Stimulated activated naive B cell treated with anti-CD40 and anti-IgM and Interleukin-4, amounts not matched to agents 10 μg/mL and 1 μg/mL and 100 μg/mL, for 72 hours (primary cell): ENCODE data around the gene AHI1.
"Not testable (repeated sequence)": the region's sequence is repeated elsewhere in the genome, so short reads cannot be mapped to it uniquely, and the experiment has no call there.

Source experiments
- ATAC-seq, 2 donors: fragments of 150-1000 bp; cut with Tn5 transposase; replicated peaks; 2 replicates each; pipeline ENCODE4 v1.10.0; 2021; ENCODE audit warnings: moderate library complexity in 1 of 2
- DNase-seq: peaks from one replicate; pipeline ENCODE4 v3.0.0; 2021
- H3K27ac Mint-ChIP-seq: one replicate; pipeline ENCODE4 v1.8.0; 2022; ENCODE audit warnings: mild to moderate bottlenecking, mixed read lengths
- H3K27me3 Mint-ChIP-seq, 2 donors: one replicate each; pipeline ENCODE4 v1.8.0; 2022; ENCODE audit warnings: mixed read lengths in 2 of 2
- H3K36me3 Mint-ChIP-seq, 2 donors: one replicate each; pipeline ENCODE4 v1.8.0; 2022; ENCODE audit warnings: mixed read lengths in 2 of 2, mild to moderate bottlenecking in 1 of 2
- H3K4me1 Mint-ChIP-seq, 2 donors: one replicate each; pipeline ENCODE4 v1.8.0; 2022; ENCODE audit warnings: mixed read lengths in 2 of 2, mild to moderate bottlenecking in 1 of 2
- H3K4me3 Mint-ChIP-seq, 2 donors: one replicate each; pipeline ENCODE4 v1.8.0; 2022; ENCODE audit warnings: mild to moderate bottlenecking in 2 of 2, mixed read lengths in 2 of 2, moderate library complexity in 1 of 2
- H3K9me3 Mint-ChIP-seq, 2 donors: one replicate each; pipeline ENCODE4 v1.8.0; 2022; ENCODE audit warnings: mixed read lengths in 2 of 2, mild to moderate bottlenecking in 1 of 2

AHI1 gene

GRCh38 chr6:135496800-135497411 is 634 bp downstream of the AHI1 start:
- no peak for DNase-seq
- Mint-ChIP-seq H3K27ac (no peak overlapping the region), H3K4me3 (no peak overlapping the region), H3K27me3 (no peaks in the 10 kb centered on the region), H3K36me3 (peaks cover 20 to 22% of the 10 kb centered on the region in 2 donors), H3K9me3 (no peaks in the 10 kb centered on the region), H3K4me1 (peaks cover 0 to 18% of the 10 kb centered on the region in 2 donors)
- no peak for ATAC-seq

DNA sequence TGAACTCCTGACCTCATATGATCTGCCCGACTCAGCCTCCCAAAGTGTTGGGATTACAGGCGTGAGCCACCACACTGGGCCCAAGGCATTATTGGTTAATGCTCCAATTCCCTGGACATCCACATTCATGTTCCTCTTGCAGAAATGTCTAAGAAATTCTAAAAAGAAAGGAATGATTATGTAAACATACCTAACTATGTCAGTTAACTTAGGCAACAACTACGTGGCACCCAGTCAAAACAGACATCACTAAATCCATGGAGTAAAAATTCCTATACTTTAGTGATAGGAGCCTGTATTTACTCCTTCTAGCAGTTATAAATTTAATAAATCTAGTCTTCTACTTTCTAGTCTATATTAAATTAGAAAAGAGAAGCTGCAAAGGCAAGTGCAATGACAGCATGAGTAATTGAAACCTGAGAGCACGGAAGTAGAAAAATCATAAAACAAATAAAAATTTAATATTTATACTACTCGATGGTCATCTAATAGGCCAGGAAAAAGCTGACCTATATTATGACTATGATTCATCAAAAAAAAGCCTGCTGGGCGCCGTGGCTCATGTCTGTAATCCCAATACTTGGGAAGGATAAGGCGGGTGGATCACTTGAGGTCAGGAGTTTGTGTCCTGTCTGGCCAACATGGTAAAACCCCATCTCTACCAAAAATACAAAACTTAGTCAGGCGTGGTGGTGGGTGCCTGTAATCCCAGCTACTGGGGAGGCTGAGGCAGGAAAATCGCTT is 4.2 kb downstream of the AHI1 start:
- Mint-ChIP-seq H3K4me1 (peaks cover 0 to 18% of the 10 kb centered on the region in 2 donors), H3K27ac (no peak overlapping the region), H3K27me3 (no peaks in the 10 kb centered on the region), H3K9me3 (no peaks in the 10 kb centered on the region), H3K4me3 (no peak overlapping the region), H3K36me3 (peaks cover 41 to 54% of the 10 kb centered on the region in 2 donors)
- ATAC-seq = no peak
- DNase-seq = no peak

DNA sequence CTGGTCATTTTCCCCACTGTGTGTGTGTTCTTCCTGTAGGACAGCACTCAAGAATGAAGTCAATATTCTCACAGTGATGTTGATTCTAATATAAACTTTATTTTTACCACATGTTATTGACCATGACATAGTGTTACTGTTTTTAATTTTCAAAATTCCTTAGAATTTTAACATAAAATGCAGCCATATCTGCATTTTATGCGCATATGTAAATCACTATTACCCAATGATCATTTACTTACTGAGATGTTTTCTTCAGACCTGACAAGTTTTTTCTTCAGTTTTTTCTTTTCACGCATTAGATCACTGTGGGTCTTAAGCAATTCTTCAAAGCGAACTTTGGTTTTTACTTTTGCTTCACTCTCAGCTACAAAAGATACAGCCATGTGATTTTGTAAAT is 7.2 kb downstream of the AHI1 start:
- Mint-ChIP-seq H3K4me3 (no peak overlapping the region), H3K4me1 (peaks cover 0 to 2% of the 10 kb centered on the region in 2 donors), H3K9me3 (no peaks in the 10 kb centered on the region), H3K27me3 (no peaks in the 10 kb centered on the region), H3K27ac (no peak overlapping the region), H3K36me3 (peaks cover 47 to 69% of the 10 kb centered on the region in 2 donors)
- no peak for DNase-seq
- no peak for ATAC-seq

GRCh38 chr6:135488023-135488422 is 9.5 kb downstream of the AHI1 start:
- DNase-seq (no peak), ATAC-seq (no peak)
- no peaks in the 10 kb centered on the region for H3K4me1 Mint-ChIP-seq
- H3K36me3 Mint-ChIP-seq = peaks cover 43 to 66% of the 10 kb centered on the region in 2 donors
- H3K27me3 Mint-ChIP-seq = no peaks in the 10 kb centered on the region
- no peak overlapping the region for H3K4me3 Mint-ChIP-seq
- peaks cover 5% of the 10 kb centered on the region in 2 donors for H3K9me3 Mint-ChIP-seq
- H3K27ac Mint-ChIP-seq = no peak overlapping the region

DNA sequence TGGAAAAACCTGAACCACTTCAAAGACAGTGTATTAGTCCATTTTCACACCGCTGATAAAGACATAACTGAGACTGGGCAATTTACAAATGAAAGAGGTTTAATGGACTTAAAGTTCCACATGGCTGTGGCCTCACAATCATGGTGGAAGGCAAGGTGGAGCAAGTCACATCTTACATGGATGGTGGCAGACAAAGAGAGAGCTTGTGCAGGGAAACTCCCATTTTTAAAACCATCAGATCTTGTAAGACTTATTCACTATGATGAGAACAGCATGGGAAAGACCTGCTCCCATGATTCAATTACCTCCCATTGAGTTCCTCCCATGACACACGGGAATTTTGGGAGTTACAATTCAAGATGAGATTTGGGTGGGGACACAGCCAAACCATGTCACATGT is 13.6 kb downstream of the AHI1 start:
- Mint-ChIP-seq H3K36me3 (peaks cover 48 to 68% of the 10 kb centered on the region in 2 donors), H3K9me3 (peaks cover 21 to 23% of the 10 kb centered on the region in 2 donors)
- H3K27ac Mint-ChIP-seq, H3K4me1 Mint-ChIP-seq, H3K4me3 Mint-ChIP-seq, H3K27me3 Mint-ChIP-seq, ATAC-seq, DNase-seq: not testable (repeated sequence)

GRCh38 chr6:135481783-135482369 is 15.7 kb downstream of the AHI1 start:
- DNase-seq = no peak
- Mint-ChIP-seq H3K27ac (no peak overlapping the region), H3K9me3 (peaks cover 30 to 31% of the 10 kb centered on the region in 2 donors), H3K4me3 (no peak overlapping the region), H3K4me1 (no peaks in the 10 kb centered on the region), H3K27me3 (no peaks in the 10 kb centered on the region), H3K36me3 (peaks cover 57 to 74% of the 10 kb centered on the region in 2 donors)
- ATAC-seq = no peak

GRCh38 chr6:135479601-135480000 is 17.9 kb downstream of the AHI1 start:
- peaks cover 30 to 31% of the 10 kb centered on the region in 2 donors for H3K9me3 Mint-ChIP-seq
- H3K36me3 Mint-ChIP-seq = peaks cover 55 to 68% of the 10 kb centered on the region in 2 donors
- DNase-seq = no peak
- no peaks in the 10 kb centered on the region for H3K4me1 Mint-ChIP-seq
- no peak for ATAC-seq
- no peaks in the 10 kb centered on the region for H3K27me3 Mint-ChIP-seq
- no peak overlapping the region for H3K4me3 Mint-ChIP-seq
- H3K27ac Mint-ChIP-seq = no peak overlapping the region

GRCh38 chr6:135478626-135479025 is 18.9 kb downstream of the AHI1 start:
- Mint-ChIP-seq H3K4me1 (no peaks in the 10 kb centered on the region), H3K4me3 (no peak overlapping the region), H3K27ac (no peak overlapping the region), H3K9me3 (peaks cover 26 to 27% of the 10 kb centered on the region in 2 donors), H3K27me3 (no peaks in the 10 kb centered on the region), H3K36me3 (peaks cover 50 to 60% of the 10 kb centered on the region in 2 donors)
- no peak for ATAC-seq
- DNase-seq = no peak

GRCh38 chr6:135475292-135475886 is 22.2 kb downstream of the AHI1 start:
- no peak for ATAC-seq
- H3K27ac Mint-ChIP-seq = no peak overlapping the region
- H3K9me3 Mint-ChIP-seq = peaks cover 20 to 24% of the 10 kb centered on the region in 2 donors

DNA sequence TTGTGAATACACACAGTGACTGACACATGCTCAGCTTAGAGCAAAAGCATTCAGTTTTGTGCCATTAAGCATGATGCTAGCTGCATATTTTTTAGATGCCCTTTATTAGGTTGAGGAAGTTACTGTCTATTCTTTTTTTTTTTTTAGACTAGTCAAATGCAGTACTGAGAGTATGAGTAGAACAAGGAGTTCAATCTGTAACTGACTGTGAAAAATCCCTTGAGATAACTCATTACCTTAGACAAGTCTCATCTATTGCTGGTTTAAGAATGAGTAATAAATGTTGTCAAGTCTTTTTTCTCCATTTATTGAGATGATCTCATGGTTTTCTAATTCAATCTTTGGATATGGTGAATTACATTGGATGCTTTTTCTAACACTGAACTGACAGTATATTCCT is 23.2 kb downstream of the AHI1 start:
- Mint-ChIP-seq H3K36me3 (peaks cover 36 to 43% of the 10 kb centered on the region in 2 donors), H3K4me3 (no peak overlapping the region), H3K9me3 (peaks cover 15 to 16% of the 10 kb centered on the region in 2 donors), H3K27me3 (peaks cover 4 to 6% of the 10 kb centered on the region in 2 donors), H3K4me1 (no peaks in the 10 kb centered on the region), H3K27ac (no peak overlapping the region)
- DNase-seq (no peak), ATAC-seq (peak; percentile 59 to 70)

More at GRCh38 chr6:135475292-135475886, 22.2 kb downstream of the AHI1 start:
- no peak for DNase-seq
- H3K4me3 Mint-ChIP-seq = no peak overlapping the region
- peaks cover 0 to 4% of the 10 kb centered on the region in 2 donors for H3K27me3 Mint-ChIP-seq
- no peaks in the 10 kb centered on the region for H3K4me1 Mint-ChIP-seq
- peaks cover 43 to 52% of the 10 kb centered on the region in 2 donors for H3K36me3 Mint-ChIP-seq

- DNase-seq (no peak), ATAC-seq (no peak)
- Mint-ChIP-seq H3K36me3 (peaks cover 37 to 50% of the 10 kb centered on the region in 2 donors), H3K9me3 (peaks cover 3 to 4% of the 10 kb centered on the region in 2 donors), H3K4me1 (peaks cover 15 to 24% of the 10 kb centered on the region in 2 donors), H3K4me3 (peak overlapping the region; percentile 1 to 10), H3K27ac (no peak overlapping the region), H3K27me3 (peaks cover 4 to 8% of the 10 kb centered on the region in 2 donors)
Measured at GRCh38 chr6:135465903-135466302, 31.6 kb downstream of the AHI1 start.

- peaks cover 0 to under 1% of the 10 kb centered on the region in 2 donors for H3K9me3 Mint-ChIP-seq
- H3K4me1 Mint-ChIP-seq = peaks cover 15 to 24% of the 10 kb centered on the region in 2 donors
- H3K4me3 Mint-ChIP-seq = no peak overlapping the region
- H3K36me3 Mint-ChIP-seq = peaks cover 36 to 47% of the 10 kb centered on the region in 2 donors
- H3K27me3 Mint-ChIP-seq = peaks cover 0 to 8% of the 10 kb centered on the region in 2 donors
- no peak overlapping the region for H3K27ac Mint-ChIP-seq
- peak; percentile 66 to 78 for ATAC-seq
- DNase-seq = no peak
Measured at GRCh38 chr6:135465307-135465706, 32.2 kb downstream of the AHI1 start.

DNA sequence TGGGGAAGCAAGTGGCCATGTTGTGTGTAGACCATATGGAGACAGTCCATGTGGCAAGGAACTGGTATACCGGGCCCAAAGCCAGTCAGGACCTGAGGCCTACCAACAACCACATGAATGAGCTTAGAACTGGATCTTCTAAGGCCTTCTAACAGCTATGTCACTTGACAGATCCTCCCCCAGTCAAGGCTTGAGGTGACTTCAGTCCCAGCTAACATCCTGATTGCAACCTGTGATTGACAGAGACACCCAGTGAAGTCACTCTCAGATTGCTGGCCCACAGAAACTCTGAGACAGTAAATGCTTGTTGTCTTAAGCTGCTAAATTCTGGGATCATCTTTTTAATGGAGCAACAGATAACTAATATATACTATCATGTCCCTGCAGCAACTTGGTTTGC is 32.9 kb downstream of the AHI1 start:
- DNase-seq = no peak
- peaks cover 39 to 51% of the 10 kb centered on the region in 2 donors for H3K36me3 Mint-ChIP-seq
- peaks cover 0 to 5% of the 10 kb centered on the region in 2 donors for H3K27me3 Mint-ChIP-seq
- ATAC-seq = no peak
- H3K4me3 Mint-ChIP-seq = no peak overlapping the region
- no peak overlapping the region for H3K27ac Mint-ChIP-seq
- H3K4me1 Mint-ChIP-seq = peaks cover 15 to 24% of the 10 kb centered on the region in 2 donors
- no peaks in the 10 kb centered on the region for H3K9me3 Mint-ChIP-seq

DNA sequence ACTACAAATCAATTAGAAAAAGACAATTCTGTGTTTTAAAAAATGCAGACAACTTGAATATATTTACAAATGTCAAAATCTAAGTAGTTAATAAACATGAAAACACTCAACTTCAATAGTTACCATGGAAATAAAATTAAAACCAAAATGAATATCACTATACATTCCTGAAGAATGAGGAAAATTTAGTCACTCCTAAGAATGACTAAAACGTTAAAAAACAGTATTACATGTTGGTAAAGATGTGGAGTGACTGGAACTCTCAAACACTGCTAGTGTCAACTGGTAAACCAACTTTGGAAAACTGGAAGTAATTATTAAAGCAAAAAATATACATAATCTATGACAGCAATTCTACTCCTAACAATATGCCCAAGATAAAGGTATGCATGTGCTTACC is 36.3 kb downstream of the AHI1 start:
- Mint-ChIP-seq H3K27ac (no peak overlapping the region), H3K4me3 (no peak overlapping the region), H3K9me3 (no peaks in the 10 kb centered on the region), H3K36me3 (peaks cover 43 to 53% of the 10 kb centered on the region in 2 donors), H3K27me3 (no peaks in the 10 kb centered on the region), H3K4me1 (peaks cover 16% of the 10 kb centered on the region in 2 donors)
- DNase-seq (no peak), ATAC-seq (no peak)
